KOPT-K1 (cell line): ENCODE data around the gene RAB11FIP4.

Experiments
- H3K27ac ChIP-seq: fragments of 200-600 bp; sonication (generic); 2 replicates; pipeline ENCODE4 v1.5.1; 2016; ENCODE audit warnings: antibody characterized with exemption, mild to moderate bottlenecking, low read depth, low read length; ENCODE audit not compliant: poor library complexity, severe bottlenecking
- H3K36me3 ChIP-seq: fragments of 200-600 bp; sonication (generic); 2 replicates; pipeline ENCODE4 v1.5.1; 2017; ENCODE audit warnings: antibody characterized with exemption, mild to moderate bottlenecking, low read length, moderate library complexity; ENCODE audit not compliant: insufficient read depth
- H3K9me3 ChIP-seq: fragments of 200-600 bp; sonication (generic); 2 replicates; pipeline ENCODE4 v1.5.1; 2017; ENCODE audit warnings: antibody characterized with exemption, low read length, mild to moderate bottlenecking; ENCODE audit not compliant: insufficient read depth, poor library complexity, severe bottlenecking

RAB11FIP4 gene

DNA sequence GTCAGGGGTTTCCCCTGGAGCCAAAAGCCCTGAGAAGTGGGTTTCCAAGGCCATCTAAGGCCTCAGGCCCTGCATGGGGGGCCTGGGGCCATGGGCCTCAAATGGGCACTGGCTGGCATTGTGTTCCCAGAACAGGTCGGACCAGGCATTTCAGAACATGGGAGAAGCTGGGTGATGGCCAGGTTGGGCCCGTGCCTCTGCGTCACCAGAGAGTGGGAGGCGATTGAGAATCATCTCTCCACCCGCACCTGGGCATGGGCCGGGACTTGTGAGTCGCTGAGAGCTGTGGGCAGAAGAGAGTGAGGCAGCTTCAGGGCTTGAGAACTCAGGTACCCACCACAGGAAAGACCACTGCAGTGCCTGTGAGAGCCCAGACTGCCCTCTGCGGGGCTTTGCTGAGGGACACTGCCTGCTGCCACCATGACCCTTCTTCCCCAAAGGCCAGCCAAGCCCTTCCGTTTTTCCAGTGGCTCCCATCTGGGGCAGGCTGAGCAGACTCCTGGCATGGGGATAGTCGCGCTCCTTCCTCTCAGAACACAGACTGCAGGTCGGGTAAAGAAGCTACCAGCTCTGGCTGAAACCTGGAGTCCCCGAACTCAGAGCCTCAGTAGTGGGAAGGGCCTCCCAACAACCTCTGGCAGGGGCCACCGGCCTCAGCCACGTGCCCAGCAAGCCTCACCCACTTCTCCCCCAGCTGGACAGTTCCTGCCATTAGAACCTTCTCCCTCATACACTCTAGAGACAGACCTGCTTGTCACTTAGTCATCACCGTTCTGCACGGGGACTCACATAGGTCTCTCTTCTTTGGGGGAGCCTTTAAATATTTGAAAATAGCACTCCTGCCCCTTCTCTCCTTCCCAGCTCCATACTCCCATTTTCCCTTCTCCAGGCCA is 1.6 kb downstream of the RAB11FIP4 start:
- Histone ChIP-seq H3K9me3 (no peaks in the 10 kb centered on the region), H3K27ac (no peak overlapping the region), H3K36me3 (no peaks in the 10 kb centered on the region)

DNA sequence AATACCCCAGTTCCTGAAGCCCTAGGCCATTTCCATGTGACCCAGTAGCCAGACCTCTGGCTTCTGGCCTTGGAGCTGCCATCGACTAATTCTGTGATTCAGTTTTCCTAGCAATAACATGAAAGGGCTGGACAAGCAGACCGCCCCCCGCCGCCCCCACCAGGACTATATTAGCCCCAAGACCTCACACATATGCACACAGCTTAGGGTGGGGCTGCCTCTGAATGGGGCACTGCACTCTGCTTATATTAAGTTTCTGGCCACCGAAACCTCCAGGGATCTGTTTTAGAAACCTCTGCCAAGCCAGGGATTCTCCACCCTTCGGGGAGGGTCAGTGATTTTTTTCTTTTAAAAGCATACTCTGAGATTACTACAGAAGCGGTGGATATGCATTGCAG is 2.3 kb downstream of the RAB11FIP4 start:
- Histone ChIP-seq H3K36me3 (no peaks in the 10 kb centered on the region), H3K9me3 (no peaks in the 10 kb centered on the region), H3K27ac (no peak overlapping the region)

DNA sequence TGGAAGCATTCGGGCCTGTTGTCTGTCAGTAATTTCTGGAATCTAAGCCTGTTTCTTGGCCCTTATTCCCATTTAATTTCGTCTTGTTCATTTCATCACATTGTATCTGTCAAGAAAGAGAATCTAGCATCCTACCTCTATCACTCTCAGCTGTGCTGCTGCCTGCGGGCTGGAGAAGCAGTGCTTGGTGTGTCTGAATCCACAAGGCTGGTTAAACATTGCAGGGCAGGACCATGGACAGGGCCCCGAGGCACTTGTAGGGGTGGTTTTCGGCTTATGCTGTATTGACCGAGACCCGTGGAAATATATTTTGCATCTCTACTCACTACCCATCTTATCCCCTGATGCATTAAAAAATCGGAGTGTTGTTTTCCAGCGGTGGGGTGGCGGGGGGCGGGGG is 3.1 kb downstream of the RAB11FIP4 start:
- Histone ChIP-seq H3K36me3 (no peaks in the 10 kb centered on the region), H3K27ac (no peak overlapping the region), H3K9me3 (no peaks in the 10 kb centered on the region)

DNA sequence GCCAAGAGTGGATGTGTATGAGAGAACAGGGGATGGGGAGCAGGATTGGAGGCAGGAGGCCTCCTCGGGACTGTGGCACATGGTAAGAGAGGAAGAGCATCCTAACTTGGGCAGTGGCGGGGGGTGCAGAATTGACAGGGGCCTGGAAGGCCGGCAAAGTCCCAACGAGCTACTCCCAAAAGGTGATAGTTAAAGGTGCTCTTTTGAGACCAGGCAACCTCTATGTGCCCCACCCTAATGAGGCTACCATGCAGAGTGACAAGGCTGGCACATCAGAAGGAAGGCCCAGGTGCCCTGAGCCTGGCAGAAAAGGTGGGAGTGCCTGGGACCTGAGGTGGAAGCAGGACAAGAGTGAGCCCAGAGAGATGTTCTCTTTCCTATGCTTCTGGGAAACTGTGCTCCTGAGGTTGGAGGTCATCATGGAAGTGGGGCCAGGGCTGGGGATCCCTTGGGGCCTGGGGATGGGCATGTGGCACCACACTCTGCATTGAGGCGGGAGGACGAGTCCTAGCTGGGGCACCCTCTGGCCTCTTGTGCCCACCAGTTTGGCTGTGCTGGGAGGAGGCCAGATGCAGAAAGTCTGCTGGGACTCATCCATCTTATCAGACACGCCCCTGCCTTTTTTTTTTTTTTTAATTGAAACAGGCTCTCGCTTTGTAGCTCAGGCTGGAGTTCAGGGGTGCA is 5.9 kb downstream of the RAB11FIP4 start:
- Histone ChIP-seq H3K9me3 (no peaks in the 10 kb centered on the region), H3K36me3 (no peaks in the 10 kb centered on the region), H3K27ac (no peak overlapping the region)

DNA sequence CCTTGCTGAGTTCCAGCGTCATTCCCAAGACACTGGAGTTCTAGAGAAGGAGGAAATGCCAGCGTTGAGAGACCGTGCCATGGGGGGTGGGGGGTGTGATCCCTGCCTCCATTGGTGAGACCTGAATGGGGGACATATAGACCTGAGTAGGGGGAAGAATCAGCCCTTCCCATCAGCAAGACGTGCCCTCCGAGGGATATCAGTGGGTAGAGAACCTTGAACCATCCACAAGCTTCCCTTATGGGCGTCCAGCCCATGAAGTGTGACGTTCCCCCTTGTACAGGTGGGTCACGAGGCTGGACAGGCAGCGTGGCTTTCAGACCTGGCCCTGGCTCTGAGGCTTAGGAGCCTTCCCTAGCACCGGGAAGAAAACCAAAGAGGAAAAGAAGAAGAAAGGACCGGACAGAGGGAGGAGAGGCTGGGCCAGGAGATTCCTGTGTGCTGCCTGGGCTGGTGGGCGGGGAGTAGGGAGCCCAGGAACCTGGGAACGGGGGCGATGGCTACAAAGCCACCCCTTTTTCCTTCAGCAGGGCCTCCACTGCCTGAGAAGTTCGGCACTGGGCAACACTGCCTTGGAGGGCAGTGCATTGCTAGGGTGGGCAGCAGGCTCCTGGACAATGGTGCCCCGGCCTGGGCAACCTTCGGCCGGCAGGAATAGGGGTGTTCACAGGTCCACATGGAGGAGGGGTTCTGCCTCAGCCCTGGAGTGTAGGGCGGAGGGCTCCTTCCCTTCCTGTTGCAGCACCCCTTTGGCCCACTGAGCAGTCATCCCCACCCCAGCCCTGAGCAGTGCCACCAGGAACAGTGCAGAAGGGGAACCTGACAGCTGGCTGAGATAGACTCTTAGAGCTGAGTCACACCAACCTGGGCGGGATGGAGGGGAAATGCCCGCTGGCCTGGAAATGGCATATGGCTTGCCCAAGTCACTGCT is 7.2 kb downstream of the RAB11FIP4 start:
- no peak overlapping the region for H3K27ac ChIP-seq
- H3K36me3 ChIP-seq, result no peaks in the 10 kb centered on the region
- no peaks in the 10 kb centered on the region for H3K9me3 ChIP-seq

DNA sequence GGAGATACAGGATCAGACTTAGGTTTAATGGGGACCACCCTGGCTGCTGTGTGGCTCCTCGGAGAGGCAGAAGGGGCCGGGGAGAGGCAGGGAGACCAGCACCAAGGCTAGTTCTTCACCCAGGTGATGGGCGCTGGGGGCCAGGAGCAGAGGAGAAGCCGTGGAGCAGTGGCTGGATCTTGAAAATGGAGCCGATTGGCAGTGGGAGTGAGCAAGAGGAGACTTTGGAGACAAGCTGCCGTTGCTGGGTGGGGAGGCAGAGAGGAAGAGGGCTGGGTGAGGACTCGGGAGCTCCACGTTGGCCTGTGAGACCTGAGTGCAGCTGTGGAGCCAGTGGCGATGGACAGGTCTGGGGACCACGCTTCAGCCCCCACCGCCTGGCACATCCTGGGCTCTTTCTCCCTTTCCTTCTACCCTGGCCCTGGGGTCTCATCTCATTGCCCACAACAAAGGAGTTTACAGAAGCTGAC is 9.0 kb downstream of the RAB11FIP4 start:
- Histone ChIP-seq H3K36me3 (no peaks in the 10 kb centered on the region), H3K27ac (no peak overlapping the region), H3K9me3 (no peaks in the 10 kb centered on the region)

DNA sequence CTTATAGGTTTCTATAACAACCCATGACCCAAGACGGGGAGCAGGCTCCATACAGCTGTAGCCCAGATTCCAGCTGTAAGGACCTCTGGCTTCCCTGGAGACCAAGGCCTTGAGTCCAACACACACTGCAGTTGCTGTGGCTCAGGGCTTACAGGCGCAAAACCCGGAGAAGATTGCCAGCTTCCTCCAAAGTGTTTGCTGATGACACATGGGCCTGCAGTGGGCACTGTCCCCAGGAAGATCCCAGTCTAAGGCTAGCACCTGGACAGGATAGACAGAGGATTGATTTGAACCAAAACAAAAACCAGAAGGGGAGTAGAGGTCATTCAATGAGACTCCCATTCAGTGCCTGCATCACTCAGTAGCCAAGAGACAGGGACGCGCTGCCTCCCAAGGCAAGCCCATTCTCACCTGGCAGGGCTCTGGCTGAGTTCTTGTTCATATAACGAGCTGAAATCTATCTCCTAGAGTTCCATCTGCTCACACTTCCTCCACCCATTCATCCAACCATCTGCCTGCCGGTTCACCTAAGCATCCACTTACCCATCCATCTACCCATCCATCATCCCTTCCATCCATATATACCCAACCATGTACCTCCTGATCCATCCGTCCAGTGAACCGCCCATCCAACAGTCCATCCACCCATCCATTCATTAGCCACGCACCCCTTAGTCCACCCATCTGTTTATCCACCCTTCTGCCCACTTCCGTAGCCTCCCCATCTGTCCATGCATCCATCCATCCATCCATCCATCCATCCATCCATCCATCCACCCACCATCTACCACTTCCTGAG is 10.2 kb downstream of the RAB11FIP4 start:
- no peaks in the 10 kb centered on the region for H3K36me3 ChIP-seq
- no peak overlapping the region for H3K27ac ChIP-seq
- no peaks in the 10 kb centered on the region for H3K9me3 ChIP-seq

DNA sequence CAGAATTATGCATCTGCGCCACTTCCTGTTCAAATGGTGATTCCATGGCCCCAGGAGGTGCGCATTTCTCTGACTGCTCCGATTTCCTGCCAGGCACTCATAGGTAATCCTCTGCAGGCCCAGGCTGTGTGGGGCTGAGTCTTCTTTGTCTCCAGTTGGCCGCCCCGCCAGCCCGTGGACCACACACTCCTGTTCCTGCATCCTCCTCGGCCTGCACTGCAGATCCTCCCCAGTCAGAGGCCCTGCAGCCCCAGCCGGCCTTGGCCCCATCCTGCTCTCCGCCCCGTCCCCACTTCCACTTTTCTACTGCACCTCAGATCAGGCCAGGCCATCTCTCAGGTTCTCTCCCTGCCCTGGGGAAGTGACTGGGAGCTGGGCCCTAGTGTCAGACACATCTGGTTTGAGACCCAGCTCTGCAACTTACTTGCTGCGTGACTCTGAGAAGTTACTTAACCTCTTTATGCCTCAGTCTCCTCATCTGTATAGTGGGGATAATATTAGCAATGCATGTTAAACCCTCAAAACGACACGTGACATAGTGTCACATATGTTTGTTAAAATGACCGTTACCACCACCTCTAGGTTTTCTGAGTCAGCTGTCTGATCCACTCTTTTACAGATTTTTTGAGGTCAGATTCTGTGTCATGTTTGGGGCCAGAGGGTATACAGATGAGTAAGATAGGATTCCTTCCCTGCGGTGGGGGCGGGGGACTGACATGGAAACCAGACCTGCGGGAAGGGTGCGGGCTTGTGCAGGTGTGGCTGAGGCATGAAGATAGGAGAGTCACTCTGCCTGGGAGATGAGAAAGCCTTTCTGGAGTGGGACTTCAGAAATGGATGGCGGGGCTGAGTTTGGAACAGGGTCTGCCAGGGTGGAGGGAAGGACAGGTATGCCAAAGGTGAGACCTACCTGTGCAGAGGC is 12.8 kb downstream of the RAB11FIP4 start:
- no peaks in the 10 kb centered on the region for H3K36me3 ChIP-seq
- no peaks in the 10 kb centered on the region for H3K9me3 ChIP-seq
- H3K27ac ChIP-seq, result no peak overlapping the region

DNA sequence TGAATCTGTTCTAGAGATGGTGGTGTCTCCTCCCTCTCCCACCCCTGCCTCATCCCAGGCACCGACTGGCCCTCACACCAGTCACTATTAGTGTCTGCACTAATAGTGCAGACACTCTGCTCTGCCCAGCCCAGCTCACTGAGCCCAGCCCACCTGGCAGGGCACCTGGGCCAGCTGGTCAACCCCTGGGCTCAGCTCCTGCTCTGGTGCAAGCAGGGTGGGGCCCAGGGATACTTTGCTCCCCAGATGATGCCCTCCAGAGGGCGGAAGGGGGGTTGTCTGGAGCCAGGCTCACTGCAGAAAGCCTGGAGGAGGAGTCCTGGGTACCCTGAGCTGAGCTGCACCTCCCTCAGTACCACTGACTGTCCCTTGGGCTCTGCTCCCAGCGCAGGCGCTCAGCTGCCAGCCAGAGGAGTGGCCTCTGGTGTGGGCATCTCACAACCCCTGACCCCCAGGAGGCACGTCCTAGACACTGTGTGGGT is 14.5 kb downstream of the RAB11FIP4 start:
- Histone ChIP-seq H3K9me3 (no peaks in the 10 kb centered on the region), H3K36me3 (no peaks in the 10 kb centered on the region), H3K27ac (no peak overlapping the region)

DNA sequence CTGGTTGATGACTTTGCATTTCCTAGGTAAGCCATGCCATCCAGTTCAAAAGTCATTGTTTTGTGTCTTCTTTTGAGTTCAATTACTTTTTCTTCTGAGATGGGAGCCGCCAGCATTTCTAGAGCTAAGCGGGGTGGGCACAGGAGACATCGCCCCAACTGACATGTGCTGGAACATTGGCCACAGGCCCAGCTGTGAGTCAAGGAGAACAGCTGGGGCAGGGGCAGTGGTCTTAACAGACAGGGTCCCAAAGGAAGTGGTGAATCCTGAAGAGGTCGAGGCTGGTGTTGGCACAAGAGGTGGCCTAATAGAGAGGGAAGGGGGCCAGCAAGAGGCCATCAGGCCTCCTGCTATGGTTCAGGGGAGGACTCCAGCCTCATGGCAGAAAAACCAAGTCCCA is 17.1 kb downstream of the RAB11FIP4 start:
- Histone ChIP-seq H3K36me3 (no peaks in the 10 kb centered on the region), H3K9me3 (no peaks in the 10 kb centered on the region), H3K27ac (no peak overlapping the region)

DNA sequence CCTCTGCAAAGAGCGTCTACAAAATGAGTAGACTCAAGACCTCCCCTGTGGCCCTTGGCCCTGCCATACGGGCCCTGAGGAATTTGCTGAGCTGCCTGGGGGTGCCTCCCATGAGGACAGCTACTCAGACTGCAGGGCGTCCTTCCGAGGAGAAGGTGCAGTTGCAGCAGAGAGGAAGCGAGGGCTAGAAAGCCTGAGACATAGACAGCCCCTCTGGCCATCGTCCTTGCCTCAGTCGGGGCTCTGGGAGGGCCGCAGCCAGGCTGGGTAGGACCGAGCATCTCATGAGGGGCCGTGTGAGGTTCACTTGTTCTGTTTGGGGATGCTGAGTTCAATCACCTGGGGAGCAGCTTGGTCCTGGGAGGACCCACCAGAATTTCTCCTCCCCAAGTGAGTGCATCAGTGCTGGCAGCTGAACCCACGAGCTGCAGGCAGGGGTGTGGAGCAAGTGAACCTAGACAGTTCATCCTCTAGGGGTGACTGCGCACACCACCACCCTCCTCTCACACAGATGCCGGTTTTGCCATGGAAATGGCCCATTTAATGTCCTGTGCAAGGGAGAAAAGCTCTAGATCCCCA is 20.3 kb downstream of the RAB11FIP4 start:
- H3K9me3 ChIP-seq, result no peaks in the 10 kb centered on the region
- no peak overlapping the region for H3K27ac ChIP-seq
- no peaks in the 10 kb centered on the region for H3K36me3 ChIP-seq

DNA sequence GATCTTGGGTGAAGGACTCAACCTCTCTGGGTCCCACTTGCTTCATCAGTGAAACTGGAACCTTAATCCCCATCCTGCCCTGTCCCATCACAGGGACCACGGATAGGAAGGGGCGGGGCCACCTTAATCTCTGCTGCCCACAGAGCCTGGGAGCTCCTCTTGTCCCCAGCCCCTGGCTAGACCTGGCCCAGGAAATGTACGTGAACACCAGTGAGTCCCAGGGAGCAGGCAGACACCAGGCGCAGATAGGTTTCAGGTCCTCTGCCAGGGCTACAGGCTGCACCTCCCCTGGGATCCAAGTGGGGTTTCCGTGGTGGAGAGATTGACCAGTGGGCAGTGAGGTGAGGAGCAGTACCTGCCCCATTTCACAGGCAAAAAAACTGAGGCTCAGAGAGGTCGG is 21.0 kb downstream of the RAB11FIP4 start:
- no peak overlapping the region for H3K27ac ChIP-seq
- H3K36me3 ChIP-seq, result no peaks in the 10 kb centered on the region
- H3K9me3 ChIP-seq, result no peaks in the 10 kb centered on the region

DNA sequence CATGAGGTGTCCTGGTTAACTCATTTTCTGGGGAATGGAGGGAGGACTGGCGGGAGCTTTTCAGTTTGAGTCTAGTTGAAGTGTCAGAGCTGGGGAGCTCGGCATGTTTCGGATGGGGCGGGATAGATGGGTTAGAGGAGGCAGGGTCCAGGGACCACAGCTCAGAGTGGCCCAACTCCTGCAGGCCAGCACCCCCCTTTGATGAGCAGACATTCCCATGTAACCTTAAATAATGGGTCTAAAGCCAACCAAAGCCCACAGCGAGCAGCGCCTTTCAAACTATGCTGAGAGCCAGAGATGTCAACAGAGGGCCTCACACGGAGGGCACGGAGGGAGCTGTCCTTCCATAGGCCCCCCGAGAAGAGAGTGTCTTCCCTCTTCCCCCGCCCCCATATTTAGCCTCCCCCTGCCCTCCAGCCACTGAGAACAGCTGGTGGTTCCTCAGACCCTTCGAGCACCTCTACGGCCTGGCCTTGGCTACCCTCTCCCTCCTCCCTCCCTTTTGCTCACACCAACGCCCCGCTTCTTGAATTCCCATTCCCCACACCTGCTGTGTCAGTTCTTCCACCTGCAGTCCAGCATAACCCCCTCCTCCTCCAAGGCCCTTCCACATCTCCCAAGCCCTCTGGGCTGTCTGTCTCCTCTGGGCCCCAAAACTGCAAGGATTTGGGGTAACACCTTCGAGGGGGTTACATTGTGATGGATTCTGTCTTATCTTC is 21.8 kb downstream of the RAB11FIP4 start:
- no peaks in the 10 kb centered on the region for H3K36me3 ChIP-seq
- no peak overlapping the region for H3K27ac ChIP-seq
- H3K9me3 ChIP-seq, result no peaks in the 10 kb centered on the region
